K562 (cell line): ENCODE measurements around the gene HLF. TPM values are rescaled to one million over a fixed set of nuclear protein-coding genes. Genes with fewer than 3 reads are reported as not detected.

Source experiments
- ATF7 ChIP-seq: fragments of 450-650 bp; IDR thresholded peaks from 2 replicates; pipeline ENCODE4 v1.7.1; 2014; ENCODE audit warnings: mild to moderate bottlenecking, moderate library complexity
- BCOR ChIP-seq: fragments of 450-650 bp; IDR thresholded peaks from 2 replicates; pipeline ENCODE4 v1.6.1; 2016
- CBFA2T3 ChIP-seq: fragments of 450-650 bp; IDR thresholded peaks from 2 replicates; pipeline ENCODE4 v1.6.1; 2017
- CBX8 ChIP-seq: fragments of 200-600 bp; sonication (generic); IDR thresholded peaks from 2 replicates; pipeline ENCODE4 v1.6.1; 2012; ENCODE audit warnings: borderline replicate concordance, mixed run types, low read depth, mild to moderate bottlenecking, moderate library complexity, mixed read lengths, low read length, control low read depth, inconsistent platforms; ENCODE audit not compliant: poor library complexity, severe bottlenecking; ENCODE audit errors: extremely low read depth
- E2F8 ChIP-seq: fragments of 450-650 bp; IDR thresholded peaks from 2 replicates; pipeline ENCODE4 v1.7.1; 2018; ENCODE audit warnings: mild to moderate bottlenecking, low read depth; ENCODE audit not compliant: partially characterized antibody
- HSF4 ChIP-seq: fragments of 250-450 bp; sonication (Bioruptor Pico); IDR thresholded peaks from 2 replicates; pipeline ENCODE4 v2.1.2; 2022; ENCODE audit warnings: mild to moderate bottlenecking, moderate library complexity, borderline replicate concordance
- KDM1A ChIP-seq, 2 experiments: fragments of 450-650 bp; IDR thresholded peaks; 2 replicates each; pipeline ENCODE4 v1.6.1; 2016; ENCODE audit warnings: mild to moderate bottlenecking in 2 of 2
- MEF2D ChIP-seq: conservative IDR thresholded peaks from 2 replicates; pipeline ENCODE4 v1.6.1; 2016; ENCODE audit warnings: low read depth, missing genetic modification characterization, missing compliant biosample characterization
- MNT ChIP-seq, 2 experiments: fragments of 450-650 bp; conservative IDR thresholded peaks; 2 replicates each; pipeline ENCODE4 v1.6.1; 2017; ENCODE audit warnings: mild to moderate bottlenecking in 2 of 2, moderate library complexity in 2 of 2
- MYC ChIP-seq, 2 experiments: fragments of 250-450 bp in 1 of 2; sonication (Bioruptor Pico) in 1 of 2; IDR thresholded peaks; 2 replicates each; pipeline versions ENCODE4 v1.5.1 to v1.6.1; 2012 to 2021; ENCODE audit warnings: low read depth in 2 of 2, borderline replicate concordance in 1 of 2, improper control_type of control experiment in 1 of 2, low read length in 1 of 2, mild to moderate bottlenecking in 1 of 2, moderate library complexity in 1 of 2
- NR1H2 ChIP-seq: sonication (generic); formaldehyde crosslinking; IDR thresholded peaks from 2 replicates; pipeline ENCODE4 v1.4.0; 2020; ENCODE audit warnings: mild to moderate bottlenecking, missing genetic modification reagents
- OTX1 ChIP-seq: fragments of 450-650 bp; formaldehyde crosslinking; IDR thresholded peaks from 2 replicates; pipeline ENCODE4 v1.4.0; 2022; ENCODE audit warnings: mild to moderate bottlenecking
- RCOR1 ChIP-seq, 2 experiments: IDR thresholded peaks; 2 replicates each; pipeline ENCODE4 v1.6.1; 2012; ENCODE audit warnings: low read depth in 2 of 2, low read length in 2 of 2, borderline replicate concordance in 1 of 2, improper control_type of control experiment in 1 of 2
- RHOXF2B ChIP-seq: fragments of 250-450 bp; sonication (Bioruptor Pico); conservative IDR thresholded peaks from 2 replicates; pipeline ENCODE4 v1.5.1; 2021
- SAFB ChIP-seq: fragments of 200-400 bp; formaldehyde crosslinking; IDR thresholded peaks from 2 replicates; pipeline ENCODE4 v1.6.1; 2017; ENCODE audit warnings: low read depth, low read length, borderline replicate concordance
- SMAD3 ChIP-seq: fragments of 450-650 bp; formaldehyde crosslinking; conservative IDR thresholded peaks from 2 replicates; pipeline ENCODE4 v1.4.0; 2020; ENCODE audit warnings: mild to moderate bottlenecking
- TAF15 ChIP-seq: fragments of 200-400 bp; formaldehyde crosslinking; IDR thresholded peaks from 2 replicates; pipeline ENCODE4 v1.6.1; 2017; ENCODE audit warnings: mild to moderate bottlenecking, low read depth, low read length, moderate library complexity
- XRCC5 ChIP-seq: fragments of 200-400 bp; formaldehyde crosslinking; IDR thresholded peaks from 2 replicates; pipeline ENCODE4 v1.6.1; 2017; ENCODE audit warnings: low read depth, mild to moderate bottlenecking, low read length
- ZBTB9 ChIP-seq: fragments of 450-650 bp; formaldehyde crosslinking; IDR thresholded peaks from 2 replicates; pipeline ENCODE4 v1.4.0; 2020; ENCODE audit warnings: mild to moderate bottlenecking, moderate library complexity
- ZFP91 ChIP-seq: sonication (generic); formaldehyde crosslinking; IDR thresholded peaks from 2 replicates; pipeline ENCODE4 v1.8.0; 2022; ENCODE audit warnings: mild to moderate bottlenecking, missing genetic modification reagents
- ZNF232 ChIP-seq: sonication (generic); formaldehyde crosslinking; IDR thresholded peaks from 2 replicates; pipeline ENCODE4 v1.8.0; 2022; ENCODE audit warnings: mild to moderate bottlenecking, missing genetic modification reagents
- polyA plus RNA-seq, 8 experiments: library from polyadenylated mRNA; depleted of rRNA in 4 of 8; stranded (reverse) in 5 of 8; unstranded in 3 of 8; fragments of >200 nt; fragmentation: Nextera tagmentation in 2 of 8; fragmentation: Illumina TruSeq in 1 of 8; extraction: Ambion mirVana in 2 of 8; extraction: Trizol in 1 of 8; gene quantifications; 2 replicates each; pipeline versions ENCODE4 v1.2.1 to v1.2.3, GENCODE V29; 2011 to 2014; ENCODE audit warnings: inconsistent platforms in 1 of 8, missing spikeins in 1 of 8
- total RNA-seq, 7 experiments: library from RNA; depleted of rRNA in 6 of 7; stranded (reverse); fragments of >200 nt in 6 of 7; fragmentation: Illumina TruSeq in 2 of 7; extraction: Trizol in 2 of 7; gene quantifications; 2 replicates each; pipeline versions ENCODE4 v1.2.1 to v1.2.3, GENCODE V29; 2011 to 2021; ENCODE audit warnings: low replicate concordance in 1 of 7

Gene HLF
- total and polyA plus RNA-seq, 9 of the 15 experiments (the other 6 are each of a cell fraction or from before 2014, with no cell fraction given), result 0.03 to 0.24 (median 0.09) TPM

GRCh38 chr17:55332296-55333041, 67.7 kb downstream of the HLF start (continued):
- TF ChIP-seq MYC (IDR thresholded peaks at IDR 0.05; ENCODE audit: low read depth, low read length) (no peak; the same call in 1 of the 2 replicates), MYC (CRISPR knock-in tag; IDR thresholded peaks at IDR 0.05; ENCODE audit: borderline replicate concordance, low read depth) (no peak), E2F8 (no peak), SAFB (no peak), KDM1A (IDR thresholded peaks at IDR 0.05) (peak; percentile 22 to 26; a peak in 1 of 4 replicates), CBFA2T3 (peak; percentile 19; the same call in 1 of the 2 replicates), MEF2D (tag) (no peak), XRCC5 (no peak), ZBTB9 (no peak), MNT (conservative IDR thresholded peaks at IDR 0.05) (no peak), HSF4 (CRISPR knock-in tag) (no peak), RHOXF2B (CRISPR knock-in tag) (no peak), ATF7 (peak; percentile 42; the same call in 1 of the 2 replicates), SMAD3 (CRISPR knock-in tag) (no peak), ZNF232 (CRISPR knock-in tag) (no peak), CBX8 (no peak), ZFP91 (CRISPR knock-in tag) (no peak), NR1H2 (CRISPR knock-in tag) (no peak), OTX1 (CRISPR knock-in tag) (no peak), BCOR (no peak), TAF15 (no peak), RCOR1 (IDR thresholded peaks at IDR 0.05; ENCODE audit: borderline replicate concordance in 1 of 2, low read depth in 2 of 2, low read length in 2 of 2) (peak in 1 of 2 experiments; percentile 63; a peak in 2 of 4 replicates)
